Prostate gland (tissue), 2 donors: ENCODE data around the gene GNS. TPM values are rescaled to one million over a fixed set of nuclear protein-coding genes. Genes with fewer than 3 reads are reported as not detected.

ENCODE experiments used
- DNase-seq: peaks from one replicate; pipeline ENCODE4 v3.0.0-alpha.2; 2019; ENCODE audit warnings: low spot score
- H3K27ac ChIP-seq, 2 donors: fragments of 200-600 bp; sonication (generic); 2 replicates each; pipeline ENCODE4 v1.5.1; 2017 to 2019
- H3K27me3 ChIP-seq: fragments of 200-600 bp; sonication (generic); replicated peaks from 2 replicates; pipeline ENCODE4 v1.5.1; 2019; ENCODE audit not compliant: insufficient read depth
- H3K36me3 ChIP-seq, 2 donors: fragments of 200-600 bp; sonication (generic); 1 replicate in 1 of 2; 2 replicates in 1 of 2; pipeline versions ENCODE4 v1.5.1 to v1.8.1; 2017 to 2019
- H3K4me1 ChIP-seq: fragments of 200-600 bp; sonication (generic); replicated peaks from 2 replicates; pipeline ENCODE4 v1.5.1; 2019
- H3K4me3 ChIP-seq, 2 donors: fragments of 200-600 bp; sonication (generic); 2 replicates each; pipeline ENCODE4 v1.5.1; 2017 to 2019
- H3K9me3 ChIP-seq: fragments of 200-600 bp; sonication (generic); 2 replicates; pipeline ENCODE4 v1.5.1; 2017
- CTCF ChIP-seq, 4 experiments: fragments of 200-600 bp in 2 of 4; fragments of 450-650 bp in 2 of 4; sonication (generic) in 2 of 4; IDR thresholded peaks; 1 replicate in 3 of 4; 2 replicates in 1 of 4; pipeline ENCODE4 v1.5.1; 2016 to 2019; ENCODE audit warnings: antibody characterized with exemption in 4 of 4, mild to moderate bottlenecking in 2 of 4, moderate library complexity in 2 of 4
- POLR2A ChIP-seq: fragments of 450-650 bp; IDR thresholded peaks from one replicate; pipeline ENCODE4 v1.6.1; 2016; ENCODE audit warnings: antibody characterized with exemption, mild to moderate bottlenecking
- POLR2AphosphoS5 ChIP-seq: sonication (generic); formaldehyde crosslinking; IDR thresholded peaks from one replicate; pipeline ENCODE4 v1.6.1; 2017; ENCODE audit warnings: antibody characterized with exemption
- WGBS: methylation state at CpG from one replicate; pipeline ENCODE4 v1.1.5; 2018; 5-methylcytosine and 5-hydroxymethylcytosine counted together
- intact Hi-C: fragments of 100-400 bp; cut with DNase I; formaldehyde crosslinking; loops from one replicate; pipeline ENCODE4 v1.14.2; 2022
- total RNA-seq, 2 donors: library from RNA; depleted of rRNA; stranded (reverse); fragments of >200 nt; gene quantifications; one replicate each; pipeline ENCODE4 v1.1.0, GENCODE V29; 2016

GNS gene
- total RNA-seq, 2 donors from 2014 or later, result 77.7 to 98.7 TPM

GRCh38 chr12:64666054-64666914, 92.9 kb downstream of the GNS start:
- peaks cover 5% of the 10 kb centered on the region for H3K4me1 ChIP-seq
- H3K27ac ChIP-seq, result peak overlapping the region in 1 of 2 donors; percentile 10
- H3K27me3 ChIP-seq, result no peaks in the 10 kb centered on the region
- no peak for DNase-seq
- no peak overlapping the region for H3K4me3 ChIP-seq
- intact Hi-C loops, result no loop called here
- 59% methylated on average over 3 of the region's 3 CpGs for WGBS
- H3K9me3 ChIP-seq, result no peaks in the 10 kb centered on the region
- TF ChIP-seq POLR2A, result no peak
- H3K36me3 ChIP-seq, result no peaks in the 10 kb centered on the region

DNA sequence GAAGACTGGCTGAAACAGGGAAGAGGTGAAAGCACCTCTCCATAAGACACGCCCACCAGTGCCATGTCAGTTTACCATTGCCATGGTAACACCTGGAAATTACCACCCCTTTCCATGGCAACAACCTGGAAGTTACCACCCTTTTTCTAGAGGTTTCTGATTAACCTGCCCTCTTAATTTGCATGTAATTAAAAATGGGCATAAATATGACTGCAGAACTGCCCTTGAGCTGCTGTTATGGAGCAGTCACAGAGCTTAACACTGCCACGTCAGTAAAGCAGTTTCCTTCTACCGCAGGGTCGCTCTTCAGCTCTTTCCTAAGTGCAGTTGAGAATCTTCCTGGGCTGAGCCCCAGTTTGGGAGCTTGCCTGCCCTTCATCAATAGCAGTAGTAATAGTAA, 93.7 kb downstream of the GNS start:
- Histone ChIP-seq H3K36me3 (no peaks in the 10 kb centered on the region), H3K9me3 (no peaks in the 10 kb centered on the region), H3K4me1 (no peaks in the 10 kb centered on the region), H3K4me3 (no peak overlapping the region), H3K27me3 (no peaks in the 10 kb centered on the region), H3K27ac (peak overlapping the region in 1 of 2 donors; percentile 10)
- 74% methylated on average over 4 of the region's 4 CpGs for WGBS
- intact Hi-C loops, result no loop called here
- no peak for DNase-seq
- TF ChIP-seq POLR2AphosphoS5 (no peak), CTCF (IDR thresholded peaks at IDR 0.05) (no peak), POLR2A (no peak)

Other genes starting within 250 kb of the GNS start
- gene RASSF3, start 148.9 kb downstream of the GNS start, total RNA-seq, result 10 to 100 TPM; 40.6 to 55.7 TPM
- 10 to 100 TPM; 17.2 to 19.2 TPM for gene TBC1D30, start 65.2 kb upstream of the GNS start, total RNA-seq